Progenitor cell of endocrine pancreas (in vitro differentiated cells): ENCODE data around the gene EDIL3. TPM values are rescaled to one million over a fixed set of nuclear protein-coding genes. Genes with fewer than 3 reads are reported as not detected.

ENCODE experiments used
- DNase-seq: peaks from one replicate; pipeline ENCODE4 v3.0.0; 2021; ENCODE audit warnings: low spot score; ENCODE audit not compliant: unreplicated experiment
- H3K27ac Mint-ChIP-seq: 2 replicates; pipeline ENCODE4 v1.8.0; 2021; ENCODE audit warnings: mild to moderate bottlenecking, moderate library complexity, mixed read lengths
- H3K27me3 Mint-ChIP-seq: 2 replicates; pipeline ENCODE4 v1.8.0; 2021; ENCODE audit warnings: mixed read lengths
- H3K36me3 Mint-ChIP-seq: 2 replicates; pipeline ENCODE4 v1.8.0; 2022; ENCODE audit warnings: mixed read lengths; ENCODE audit not compliant: insufficient read depth
- H3K4me1 Mint-ChIP-seq: 2 replicates; pipeline ENCODE4 v1.8.0; 2021; ENCODE audit warnings: low read depth, mixed read lengths
- H3K4me3 Mint-ChIP-seq: 2 replicates; pipeline ENCODE4 v1.8.0; 2021; ENCODE audit warnings: low read depth, mild to moderate bottlenecking, moderate library complexity, mixed read lengths
- H3K9me3 Mint-ChIP-seq: 2 replicates; pipeline ENCODE4 v1.8.0; 2021; ENCODE audit warnings: low read depth, mixed read lengths
- CTCF ChIP-seq: fragments of 200-600 bp; sonication (generic); IDR thresholded peaks from one replicate; pipeline ENCODE4 v1.5.0; 2021; ENCODE audit warnings: antibody characterized with exemption, mild to moderate bottlenecking; ENCODE audit not compliant: unreplicated experiment
- total RNA-seq: library from RNA; stranded (reverse); gene quantifications from 2 replicates; pipeline ENCODE4 v1.2.1, GENCODE V29; 2021

The EDIL3 gene
- total RNA-seq, 1 donor from 2014 or later, result 4.8 TPM

GRCh38 chr5:84080908-84081307 is 303.8 kb downstream of the EDIL3 start:
- Mint-ChIP-seq H3K4me1 (no peaks in the 10 kb centered on the region), H3K27me3 (peaks cover 4% of the 10 kb centered on the region), H3K27ac (no peak overlapping the region), H3K9me3 (no peaks in the 10 kb centered on the region), H3K36me3 (no peaks in the 10 kb centered on the region), H3K4me3 (no peak overlapping the region)
- DNase-seq, result no peak
- TF ChIP-seq CTCF, result no peak

DNA sequence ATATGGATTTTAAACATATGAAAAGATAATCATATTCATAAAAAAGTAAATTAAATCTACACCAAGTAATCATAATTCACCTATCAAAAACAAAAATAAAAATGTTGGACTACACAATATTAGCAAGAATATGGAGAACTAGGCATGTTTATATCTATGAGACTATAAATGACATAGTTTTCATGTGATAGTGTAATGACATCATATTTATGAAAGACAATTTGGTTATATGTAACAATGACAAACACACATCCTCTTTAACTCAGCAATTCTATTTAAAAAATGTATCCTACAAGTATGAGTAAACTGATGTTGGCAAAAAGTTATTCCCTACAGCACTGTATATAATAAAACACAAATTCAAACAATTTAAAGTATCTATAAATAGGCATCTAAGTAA is 312.3 kb downstream of the EDIL3 start:
- no peak overlapping the region for H3K27ac Mint-ChIP-seq

GRCh38 chr5:84069608-84070179 is 315.0 kb downstream of the EDIL3 start:
- Mint-ChIP-seq H3K27me3 (no peaks in the 10 kb centered on the region), H3K27ac (no peak overlapping the region), H3K9me3 (no peaks in the 10 kb centered on the region), H3K4me3 (no peak overlapping the region), H3K4me1 (no peaks in the 10 kb centered on the region), H3K36me3 (no peaks in the 10 kb centered on the region)
- TF ChIP-seq CTCF, result no peak
- no peak for DNase-seq

More for the DNA sequence above, 312.3 kb downstream of the EDIL3 start:
- no peak overlapping the region for H3K4me3 Mint-ChIP-seq
- no peaks in the 10 kb centered on the region for H3K9me3 Mint-ChIP-seq
- TF ChIP-seq CTCF, result no peak
- DNase-seq, result no peak
- H3K36me3 Mint-ChIP-seq, result no peaks in the 10 kb centered on the region
- H3K27me3 Mint-ChIP-seq, result no peaks in the 10 kb centered on the region
- H3K4me1 Mint-ChIP-seq, result no peaks in the 10 kb centered on the region

GRCh38 chr5:84063041-84063440 is 321.6 kb downstream of the EDIL3 start:
- no peak for TF ChIP-seq CTCF
- H3K4me1 Mint-ChIP-seq, result no peaks in the 10 kb centered on the region
- DNase-seq, result no peak
- H3K9me3 Mint-ChIP-seq, result no peaks in the 10 kb centered on the region
- no peaks in the 10 kb centered on the region for H3K27me3 Mint-ChIP-seq
- H3K4me3 Mint-ChIP-seq, result no peak overlapping the region
- H3K27ac Mint-ChIP-seq, result no peak overlapping the region
- no peaks in the 10 kb centered on the region for H3K36me3 Mint-ChIP-seq

DNA sequence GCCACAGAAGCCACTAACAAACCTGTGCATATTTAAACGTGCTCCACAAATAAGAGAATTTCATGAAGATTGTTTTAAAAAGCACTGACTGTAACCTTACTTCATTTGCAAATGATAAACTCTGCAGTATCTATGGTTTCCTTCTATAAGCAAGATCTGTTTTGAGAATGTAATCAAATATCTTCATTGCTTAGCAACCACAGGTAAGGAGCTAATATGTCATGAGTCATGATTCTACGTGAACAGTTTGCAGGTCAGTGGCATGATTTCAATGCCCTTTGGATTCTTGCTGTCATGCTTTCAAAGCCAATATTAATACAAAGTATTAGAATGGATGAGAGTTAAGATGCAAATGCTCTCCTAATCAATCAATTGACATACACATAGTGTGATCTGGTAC is 325.0 kb downstream of the EDIL3 start:
- TF ChIP-seq CTCF, result no peak
- Mint-ChIP-seq H3K9me3 (no peaks in the 10 kb centered on the region), H3K4me1 (no peaks in the 10 kb centered on the region), H3K27ac (no peak overlapping the region), H3K4me3 (no peak overlapping the region), H3K27me3 (no peaks in the 10 kb centered on the region), H3K36me3 (no peaks in the 10 kb centered on the region)
- no peak for DNase-seq
